Stimulated activated CD4-positive, alpha-beta T cell treated with anti-CD3 and anti-CD28 coated beads, Interleukin-4, amount 100 ng/mL, for 4 hours (primary cell): ENCODE measurements around the gene DACT2.

Experiments
- DNase-seq, 2 experiments: peaks; one replicate each; pipeline ENCODE4 v3.0.0-alpha.2; 2020

Gene DACT2

GRCh38 chr6:168261234-168261633 is 58.3 kb downstream of the DACT2 start:
- no peak for DNase-seq

DNA sequence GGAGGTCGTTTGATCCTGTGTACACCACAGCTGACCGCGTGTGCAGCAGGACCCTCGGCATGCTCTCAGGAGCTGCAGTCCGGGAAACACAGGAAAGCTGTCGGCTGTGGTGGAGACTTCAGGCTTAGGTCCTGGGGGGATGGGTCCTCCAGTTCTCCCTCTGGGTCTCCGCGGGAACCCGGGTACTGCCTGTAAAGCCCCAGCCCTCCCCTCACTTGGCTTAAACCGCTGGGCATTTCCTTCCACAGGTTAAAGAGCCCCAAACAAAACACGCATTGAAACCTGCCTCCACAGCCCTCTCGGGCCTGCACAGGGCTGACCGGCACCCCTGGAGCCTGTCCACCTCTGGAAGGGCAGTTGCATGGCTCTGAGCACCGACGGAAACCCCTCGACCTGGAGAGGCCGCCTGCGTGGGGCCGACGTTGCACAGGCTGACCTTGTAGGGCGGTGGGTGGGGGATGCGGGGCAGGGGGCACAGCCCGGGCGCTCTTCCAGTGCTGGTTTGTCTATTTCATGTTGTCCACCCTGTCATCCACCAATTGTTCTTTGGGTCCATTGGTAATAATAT is 59.1 kb downstream of the DACT2 start:
- no peak for DNase-seq

DNA sequence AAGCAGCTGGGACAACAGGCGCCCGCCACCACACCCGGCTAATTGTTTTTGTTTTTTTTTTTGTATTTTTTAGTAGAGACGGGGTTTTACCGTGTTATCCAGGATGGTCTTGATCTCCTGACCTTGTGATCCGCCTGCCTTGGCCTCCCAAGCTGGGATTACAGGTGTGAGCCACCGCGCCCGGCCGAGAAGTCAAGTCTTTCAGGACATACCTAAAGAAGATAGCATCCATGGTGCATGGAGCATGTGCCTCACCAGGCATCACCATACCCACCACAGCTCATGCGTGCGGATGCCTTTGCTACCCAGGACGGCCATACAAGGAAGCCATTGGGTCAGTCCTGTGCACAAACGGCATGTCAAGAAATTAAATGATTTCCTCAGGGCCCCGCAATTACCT is 60.8 kb downstream of the DACT2 start:
- DNase-seq: no peak

- DNase-seq: no peak
Measured at GRCh38 chr6:168256940-168257339, 62.6 kb downstream of the DACT2 start.
